Psoas muscle (tissue), 8 donors: Measurements from ENCODE around the gene SEC14L6. TPM values are rescaled to one million over a fixed set of nuclear protein-coding genes. Genes with fewer than 3 reads are reported as not detected.
"Not testable (repeated sequence)": the region's sequence is repeated elsewhere in the genome, so short reads cannot be mapped to it uniquely, and the experiment has no call there.

ENCODE experiments used
- ATAC-seq, 4 donors: fragments of 200-7000 bp; cut with Tn5 transposase; one replicate each; pipeline ENCODE4 v1.9.1; 2020; ENCODE audit warnings: moderate library complexity in 3 of 4, mild to moderate bottlenecking in 2 of 4
- DNase-seq, 2 donors: peaks; one replicate each; pipeline ENCODE4 v3.0.0-alpha.2; 2020
- H3K27ac ChIP-seq: fragments of 200-600 bp; one replicate; pipeline ENCODE4 v1.8.0; 2022
- H3K27me3 ChIP-seq, 3 donors: fragments of 200-600 bp in 1 of 3; one replicate each; pipeline versions ENCODE4 v1.6.1 to v1.8.0; 2013 to 2022; ENCODE audit warnings: low read length in 2 of 3, mild to moderate bottlenecking in 2 of 3, moderate library complexity in 1 of 3; ENCODE audit not compliant: insufficient read depth in 3 of 3
- H3K36me3 ChIP-seq, 2 donors: fragments of 200-600 bp in 1 of 2; one replicate each; pipeline versions ENCODE4 v1.6.1 to v1.8.0; 2013 to 2022; ENCODE audit warnings: low read depth in 1 of 2, mild to moderate bottlenecking in 1 of 2, moderate library complexity in 1 of 2; ENCODE audit not compliant: insufficient read depth in 1 of 2
- H3K4me1 ChIP-seq: fragments of 200-600 bp; one replicate; pipeline ENCODE4 v1.8.0; 2022
- H3K4me3 ChIP-seq: fragments of 200-600 bp; one replicate; pipeline ENCODE4 v1.8.0; 2022; ENCODE audit warnings: mild to moderate bottlenecking
- H3K9me3 ChIP-seq: fragments of 200-600 bp; one replicate; pipeline ENCODE4 v1.8.0; 2022
- CTCF ChIP-seq: fragments of 200-600 bp; IDR thresholded peaks from one replicate; pipeline ENCODE4 v1.8.0; 2022; ENCODE audit warnings: antibody characterized with exemption
- WGBS, 3 donors: extraction: QIAGEN DNeasy Blood & Tissue Kit; methylation state at CpG; one replicate each; pipeline versions ENCODE4 v1.1.6 to v1.1.7; 2013; 5-methylcytosine and 5-hydroxymethylcytosine counted together
- intact Hi-C, 2 donors: fragments of 100-400 bp; cut with DNase I; formaldehyde crosslinking; loops; one replicate each; pipeline versions ENCODE4 v1.11.0 to v1.14.2; 2022
- polyA plus RNA-seq, 3 donors: library from polyadenylated mRNA; stranded (reverse); fragments of 200-250 nt; gene quantifications; one replicate each; pipeline ENCODE4 v1.2.3, GENCODE V29; 2013
- total RNA-seq, 4 donors: library from RNA; stranded (reverse); fragmentation: NEBNext Ultra II Directional in 2 of 4; extraction: Animal tissue kit (Norgen Biotek cat#: 25700) in 2 of 4; gene quantifications; one replicate each; pipeline versions ENCODE4 v1.2.1 to v1.2.4, GENCODE V29; 2021 to 2023
- donor health status: healthy with polysubstance abuse.
- donor health status: DM: no; HTN: no; CAD: no; lungs with moderate emphysema.
- donor health status: Bipolar disorder and iron deficiency.
- donor health status: healthy.
- donor health status: DM: yes; HTN: yes; CAD: no.
- donor health status: DM: no; HTN: no; CAD: no.
- donor health status: DM: no; HTN: no; CAD: no.
- donor health status: DM: yes; HTN: yes; CAD: no.

SEC14L6 gene
- total and polyA plus RNA-seq, 7 donors: not detected

- Histone ChIP-seq H3K4me3 (no peak overlapping the region), H3K27me3 (no peaks in the 10 kb centered on the region), H3K27ac (no peak overlapping the region), H3K36me3 (no peaks in the 10 kb centered on the region), H3K9me3 (no peaks in the 10 kb centered on the region), H3K4me1 (no peaks in the 10 kb centered on the region)
- intact Hi-C loops: no loop called here
- ATAC-seq: no peak
- no peak for TF ChIP-seq CTCF
- 71 to 77% (median 76%) methylated on average over 8 of the region's 8 CpGs for WGBS, 3 donors
- no peak for DNase-seq
These were observed 17.7 kb upstream of the SEC14L6 start for GRCh38 chr22:30564045-30564760.

GRCh38 chr22:30562366-30562765 lies 15.8 kb upstream of the SEC14L6 start:
- DNase-seq (no peak), ATAC-seq (no peak)
- 83 to 92% (median 83%) methylated on average over 6 of the region's 6 CpGs for WGBS, 3 donors
- Histone ChIP-seq H3K36me3 (no peaks in the 10 kb centered on the region), H3K27ac (no peak overlapping the region), H3K27me3 (no peaks in the 10 kb centered on the region), H3K9me3 (no peaks in the 10 kb centered on the region), H3K4me3 (no peak overlapping the region), H3K4me1 (no peaks in the 10 kb centered on the region)
- intact Hi-C loops: no loop called here
- TF ChIP-seq CTCF: no peak

- TF ChIP-seq CTCF: no peak
- WGBS, 3 donors: 68 to 72% (median 68%) methylated on average over 10 of the region's 10 CpGs
These were observed 15.1 kb upstream of the SEC14L6 start for GRCh38 chr22:30561402-30562189.

GRCh38 chr22:30560643-30561202 lies 14.2 kb upstream of the SEC14L6 start:
- 85 to 93% (median 89%) methylated on average over 10 to 11 of the region's 11 CpGs for WGBS, 3 donors
- ATAC-seq: not testable (repeated sequence)

More at GRCh38 chr22:30561402-30562189, 15.1 kb upstream of the SEC14L6 start:
- Histone ChIP-seq H3K4me3 (no peak overlapping the region), H3K36me3 (no peaks in the 10 kb centered on the region), H3K9me3 (no peaks in the 10 kb centered on the region), H3K27ac (no peak overlapping the region), H3K4me1 (no peaks in the 10 kb centered on the region), H3K27me3 (no peaks in the 10 kb centered on the region)
- intact Hi-C loops: no loop called here
- ATAC-seq (no peak), DNase-seq (no peak)

GRCh38 chr22:30559889-30560288 lies 13.3 kb upstream of the SEC14L6 start:
- DNase-seq: no peak
- Histone ChIP-seq H3K36me3 (no peaks in the 10 kb centered on the region), H3K27ac (no peak overlapping the region), H3K27me3 (no peaks in the 10 kb centered on the region), H3K9me3 (no peaks in the 10 kb centered on the region), H3K4me3 (no peak overlapping the region), H3K4me1 (no peaks in the 10 kb centered on the region)
- ATAC-seq: no peak
- intact Hi-C loops: no loop called here
- 77 to 88% (median 78%) methylated on average over 6 of the region's 6 CpGs for WGBS, 3 donors
- TF ChIP-seq CTCF: no peak

More at GRCh38 chr22:30560643-30561202, 14.2 kb upstream of the SEC14L6 start:
- H3K36me3 ChIP-seq, H3K27ac ChIP-seq, H3K4me3 ChIP-seq, H3K9me3 ChIP-seq, H3K27me3 ChIP-seq, DNase-seq, intact Hi-C loops, H3K4me1 ChIP-seq: not testable (repeated sequence)
